Omental fat pad (tissue), 4 donors: ENCODE data around the gene ANKS1B. TPM values are rescaled to one million over a fixed set of nuclear protein-coding genes. Genes with fewer than 3 reads are reported as not detected.

ENCODE experiments used
- ATAC-seq: fragments of 150-250 bp; one replicate; pipeline ENCODE4 v1.9.1; 2016; ENCODE audit warnings: mild to moderate bottlenecking, moderate library complexity; ENCODE audit not compliant: low FRiP score
- DNase-seq: peaks from one replicate; pipeline ENCODE4 v3.0.0-alpha.2; 2019; ENCODE audit warnings: low spot score
- total RNA-seq, 4 donors: library from RNA; depleted of rRNA; stranded (reverse); fragments of >200 nt; gene quantifications; one replicate each; pipeline ENCODE4 v1.1.0, GENCODE V29; 2016
- TF ChIP-seq, protein P1 (sequence below), 3 donors: fragments of 450-650 bp; IDR thresholded peaks; one replicate each; pipeline ENCODE4 v1.5.1; 2016 to 2017; ENCODE audit warnings: antibody characterized with exemption in 3 of 3, mild to moderate bottlenecking in 3 of 3, moderate library complexity in 2 of 3

Gene ANKS1B
- total RNA-seq, 4 donors from 2014 or later = 5.5 to 26.4 (median 7.6) TPM

DNA sequence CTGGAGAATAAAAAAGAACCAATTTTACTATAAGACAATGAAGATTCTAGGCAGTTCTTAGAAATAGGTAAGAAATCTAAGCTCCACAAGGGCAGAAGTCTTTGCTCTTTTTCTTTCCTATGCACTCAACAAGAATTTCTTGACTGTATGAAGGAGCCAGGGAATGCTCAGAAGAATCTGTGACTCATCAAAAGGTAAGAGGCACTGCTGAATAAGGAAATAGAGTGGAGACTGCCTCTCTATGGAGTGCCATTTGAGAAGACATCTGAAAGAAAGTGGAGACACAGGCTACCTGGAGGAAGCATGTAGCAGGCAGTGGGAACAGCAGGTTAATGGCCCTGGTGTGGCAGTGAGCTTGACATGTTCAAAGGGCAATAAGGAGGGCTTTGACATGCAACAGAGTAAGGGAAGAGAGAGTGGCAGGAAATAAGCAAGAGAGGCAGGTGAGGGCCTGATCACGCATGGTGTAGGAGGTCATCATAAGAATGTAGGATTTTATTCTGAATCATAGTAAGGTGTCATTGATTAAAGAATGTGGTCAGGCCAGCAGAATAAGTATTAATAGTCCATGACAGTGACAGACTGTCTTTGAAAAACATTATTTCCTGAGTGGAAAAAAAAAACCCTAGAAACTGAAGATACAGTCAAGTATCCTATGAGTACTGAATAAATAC is 783.9 kb downstream of the ANKS1B start:
- DNase-seq (no peak), ATAC-seq (no peak)
- TF ChIP-seq, protein P1, sequence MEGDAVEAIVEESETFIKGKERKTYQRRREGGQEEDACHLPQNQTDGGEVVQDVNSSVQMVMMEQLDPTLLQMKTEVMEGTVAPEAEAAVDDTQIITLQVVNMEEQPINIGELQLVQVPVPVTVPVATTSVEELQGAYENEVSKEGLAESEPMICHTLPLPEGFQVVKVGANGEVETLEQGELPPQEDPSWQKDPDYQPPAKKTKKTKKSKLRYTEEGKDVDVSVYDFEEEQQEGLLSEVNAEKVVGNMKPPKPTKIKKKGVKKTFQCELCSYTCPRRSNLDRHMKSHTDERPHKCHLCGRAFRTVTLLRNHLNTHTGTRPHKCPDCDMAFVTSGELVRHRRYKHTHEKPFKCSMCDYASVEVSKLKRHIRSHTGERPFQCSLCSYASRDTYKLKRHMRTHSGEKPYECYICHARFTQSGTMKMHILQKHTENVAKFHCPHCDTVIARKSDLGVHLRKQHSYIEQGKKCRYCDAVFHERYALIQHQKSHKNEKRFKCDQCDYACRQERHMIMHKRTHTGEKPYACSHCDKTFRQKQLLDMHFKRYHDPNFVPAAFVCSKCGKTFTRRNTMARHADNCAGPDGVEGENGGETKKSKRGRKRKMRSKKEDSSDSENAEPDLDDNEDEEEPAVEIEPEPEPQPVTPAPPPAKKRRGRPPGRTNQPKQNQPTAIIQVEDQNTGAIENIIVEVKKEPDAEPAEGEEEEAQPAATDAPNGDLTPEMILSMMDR (IDR thresholded peaks at IDR 0.05) = no peak

DNA sequence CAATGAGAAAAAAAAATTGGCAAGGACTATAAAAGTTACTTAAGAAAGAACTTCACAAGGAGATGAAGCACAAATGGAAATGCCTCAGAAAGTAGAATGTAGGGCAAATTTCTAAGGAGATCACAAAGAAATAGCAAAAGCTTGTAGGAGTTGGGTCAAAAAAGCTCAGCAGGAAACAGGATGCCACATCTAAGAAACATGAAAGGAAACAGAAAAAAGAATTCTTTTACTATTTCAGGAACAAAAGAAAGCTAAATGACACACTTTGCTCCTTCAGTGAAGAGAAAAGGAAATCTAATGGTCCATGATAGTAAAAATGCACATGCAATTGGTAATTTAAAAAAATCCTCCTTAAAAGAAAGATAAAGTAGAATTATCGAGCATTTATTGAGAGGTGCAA is 789.3 kb downstream of the ANKS1B start:
- ATAC-seq (no peak), DNase-seq (no peak)
- TF ChIP-seq, protein P1 (IDR thresholded peaks at IDR 0.05) = no peak

DNA sequence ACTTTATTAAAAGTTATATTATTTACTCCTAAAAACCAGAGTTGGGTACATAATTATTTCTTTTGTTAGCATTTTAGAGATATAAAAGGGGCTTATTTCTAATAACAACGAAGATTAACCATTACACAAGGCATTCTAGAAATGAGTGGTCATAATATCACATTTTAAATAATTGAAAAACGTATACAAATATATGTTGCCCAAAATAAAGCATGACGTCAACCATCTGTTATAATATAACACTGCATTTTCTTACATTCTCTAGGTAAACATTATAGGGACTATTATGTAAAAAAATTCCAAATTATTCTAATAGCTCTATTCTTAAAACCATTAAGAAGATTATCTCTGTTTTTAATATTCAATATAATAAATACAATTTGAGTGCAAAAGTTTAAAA is 792.2 kb downstream of the ANKS1B start:
- DNase-seq (no peak), ATAC-seq (no peak)
- TF ChIP-seq, protein P1 (IDR thresholded peaks at IDR 0.05) = no peak

DNA sequence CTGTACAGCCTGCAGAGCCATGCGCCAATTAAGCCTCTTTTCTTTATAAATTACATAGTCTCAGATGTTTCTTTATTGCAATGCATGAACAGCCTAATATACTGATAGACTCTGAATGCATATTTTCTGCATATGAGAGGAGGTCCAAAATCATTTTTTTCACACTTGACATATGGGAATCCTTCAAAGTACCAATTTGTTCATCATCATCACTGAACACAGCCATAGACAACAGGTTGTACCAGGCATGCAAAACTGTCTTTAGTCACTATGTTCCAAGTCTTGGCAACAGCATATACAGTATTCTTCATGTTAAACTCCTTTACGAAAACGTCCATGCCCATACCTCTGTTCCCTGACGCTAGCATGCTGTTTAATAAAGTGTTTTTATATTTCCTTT is 807.9 kb downstream of the ANKS1B start:
- TF ChIP-seq, protein P1 (IDR thresholded peaks at IDR 0.05) = no peak
- ATAC-seq = no peak
- DNase-seq = no peak

DNA sequence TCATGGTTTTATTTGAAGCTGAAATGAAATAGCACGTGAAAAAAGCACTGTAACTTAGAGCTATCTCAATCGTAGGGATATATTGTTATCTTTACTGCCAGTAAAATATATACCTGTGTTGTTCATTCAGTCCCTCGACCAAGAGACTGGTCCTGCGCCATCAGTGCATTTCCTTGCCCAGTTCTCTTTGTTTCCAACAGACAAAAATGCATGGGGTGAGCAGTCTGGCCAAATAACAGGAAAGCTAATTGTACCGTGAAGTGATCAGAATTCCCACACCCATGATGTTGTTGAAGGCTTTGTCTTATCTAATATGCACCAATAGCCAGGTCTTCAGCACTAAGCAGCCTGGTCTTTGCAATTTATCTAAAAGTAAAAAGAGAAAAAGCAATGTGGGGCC is 814.3 kb downstream of the ANKS1B start:
- DNase-seq = no peak
- no peak for ATAC-seq
- TF ChIP-seq, protein P1 (IDR thresholded peaks at IDR 0.05) = no peak

DNA sequence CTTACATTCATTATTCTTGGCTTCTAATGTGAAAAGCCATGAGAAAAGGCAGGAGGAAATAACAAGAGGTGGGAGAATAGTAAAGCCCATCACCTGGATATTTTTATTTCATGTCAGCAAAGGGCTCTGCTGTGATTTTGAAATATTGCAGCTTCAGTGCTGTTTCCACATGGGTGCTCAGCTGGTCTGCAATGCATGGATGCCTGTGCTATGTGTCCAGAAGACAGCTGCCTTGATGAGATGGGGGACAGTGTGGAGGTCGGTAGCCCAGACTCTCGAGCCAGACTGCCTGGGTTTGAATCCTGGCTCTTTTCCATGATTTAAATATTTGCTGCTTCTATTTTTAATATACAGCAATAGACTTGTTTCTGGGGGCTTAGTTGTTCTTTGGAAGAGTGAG is 814.7 kb downstream of the ANKS1B start:
- ATAC-seq = no peak
- TF ChIP-seq, protein P1 (IDR thresholded peaks at IDR 0.05) = no peak
- DNase-seq = no peak

DNA sequence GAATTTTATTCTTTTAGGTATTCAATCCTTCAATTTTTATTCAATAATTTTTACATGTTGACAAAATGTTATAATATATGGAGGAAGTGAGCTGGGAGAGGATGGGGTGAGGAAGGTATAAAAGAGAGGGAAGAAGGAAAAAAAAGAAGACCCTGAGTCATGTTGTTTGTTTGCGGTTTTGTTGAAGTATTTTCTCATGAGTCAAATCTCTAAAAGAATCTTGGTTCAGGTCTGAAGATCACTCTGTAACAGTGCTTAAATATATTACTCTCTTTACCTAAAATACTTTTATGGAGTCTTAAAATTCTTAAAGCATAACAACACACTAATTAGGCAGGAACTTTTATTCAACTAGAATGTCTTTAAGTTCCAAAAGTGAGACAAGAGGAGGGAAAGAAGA is 826.8 kb downstream of the ANKS1B start:
- ATAC-seq (no peak), DNase-seq (no peak)
- TF ChIP-seq, protein P1 (IDR thresholded peaks at IDR 0.05) = no peak
